ENCODE measurements around the gene TPST1.

TPST1 gene

DNA sequence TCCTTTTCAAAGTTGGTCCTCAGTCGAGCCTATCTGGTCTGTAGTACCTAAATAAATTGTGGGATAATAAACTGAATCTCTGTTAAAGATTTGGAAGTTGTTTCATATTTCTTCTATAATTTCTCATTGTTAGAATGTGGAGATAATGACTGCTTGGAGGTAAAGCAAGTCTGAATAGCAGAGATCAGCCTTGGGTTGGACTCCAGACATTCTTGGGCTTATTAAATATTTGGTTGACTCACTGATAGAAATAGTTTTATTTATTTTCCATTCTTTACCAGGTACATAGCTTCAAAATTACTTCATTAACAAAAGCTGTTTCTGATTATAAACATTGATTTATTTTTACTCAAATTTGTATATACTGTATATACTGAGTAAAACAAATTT, 34.3 kb downstream of the TPST1 start:
- DNase-seq: no peak

DNA sequence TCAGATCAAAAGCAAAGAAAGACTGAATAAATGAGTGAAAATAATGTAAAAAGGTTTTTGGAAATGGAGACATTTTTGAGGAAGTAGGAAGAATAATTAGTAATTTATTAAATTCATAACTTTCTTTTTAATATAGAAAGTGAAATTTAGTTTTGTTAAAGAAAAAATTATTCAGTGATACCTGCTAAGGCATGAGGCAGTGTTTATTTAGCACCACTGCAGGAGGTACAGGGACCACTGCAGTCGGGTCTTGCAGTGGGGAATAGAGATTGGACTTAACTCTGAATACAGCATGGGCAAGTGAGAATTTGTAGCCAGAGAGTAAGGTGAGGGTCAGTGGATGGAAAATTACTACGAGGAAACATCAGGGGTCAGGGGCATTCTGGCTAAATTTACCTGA, 39.9 kb downstream of the TPST1 start:
- no peak for DNase-seq

DNA sequence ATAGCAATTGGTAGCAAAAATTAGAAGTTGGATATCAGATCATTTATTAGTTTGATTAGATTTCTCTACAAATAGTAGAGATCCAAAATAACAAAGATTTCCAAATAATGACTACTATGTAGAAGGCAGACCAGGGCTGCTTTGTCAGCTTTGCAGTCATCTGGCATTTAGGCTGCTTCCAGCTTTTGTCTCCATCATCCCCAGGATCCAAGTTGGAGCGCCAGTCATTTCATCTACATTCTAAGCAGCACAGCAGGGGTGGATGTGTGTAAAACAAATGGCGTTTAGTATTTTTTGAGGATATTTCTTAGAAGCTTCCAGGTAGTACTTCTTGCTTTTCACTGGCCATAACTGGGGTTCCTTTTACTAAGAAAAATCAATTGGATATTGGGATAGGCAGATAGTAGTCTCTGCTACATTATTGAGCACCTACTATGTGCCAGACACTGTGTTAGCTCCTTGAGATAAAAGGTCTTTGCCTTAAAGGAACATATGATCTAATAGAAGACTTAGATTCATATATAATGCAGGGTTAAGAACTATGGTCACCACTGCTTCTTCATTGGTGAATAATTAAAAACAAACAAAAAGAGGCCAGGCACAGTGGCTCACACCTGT, 41.5 kb downstream of the TPST1 start:
- DNase-seq: no peak

DNA sequence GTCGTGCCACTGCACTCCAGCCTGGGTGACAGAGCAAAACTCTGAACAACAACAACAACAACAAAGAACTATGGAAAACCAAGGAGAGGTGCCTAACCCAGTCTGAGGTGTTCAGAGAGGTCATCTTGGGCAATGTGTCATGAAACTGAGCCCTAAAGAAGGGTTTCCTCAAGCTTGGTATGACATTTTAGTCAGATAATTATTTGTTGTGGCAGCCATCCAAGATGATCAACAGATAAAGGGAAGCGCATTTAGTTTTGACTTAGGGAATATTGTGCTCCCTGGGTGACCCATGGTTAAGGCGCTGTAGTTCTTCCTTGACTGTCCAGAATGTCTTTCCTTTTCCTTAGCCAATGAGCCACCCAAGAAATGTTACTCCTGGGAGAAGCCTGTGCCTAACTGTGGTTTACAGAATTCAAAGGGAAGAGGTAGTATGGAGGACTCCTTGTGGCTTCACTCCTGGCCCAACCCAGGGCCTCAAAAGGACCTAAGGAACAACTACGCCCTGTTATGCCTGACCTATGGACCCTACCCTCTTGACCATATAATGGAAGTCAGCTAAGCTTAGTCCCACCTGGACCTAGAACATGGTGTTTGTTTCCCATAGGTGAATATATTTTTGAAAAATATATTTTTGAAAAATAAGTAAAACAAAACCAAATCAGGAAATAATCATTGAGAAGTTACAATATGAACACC, 42.4 kb downstream of the TPST1 start:
- no peak for DNase-seq

DNA sequence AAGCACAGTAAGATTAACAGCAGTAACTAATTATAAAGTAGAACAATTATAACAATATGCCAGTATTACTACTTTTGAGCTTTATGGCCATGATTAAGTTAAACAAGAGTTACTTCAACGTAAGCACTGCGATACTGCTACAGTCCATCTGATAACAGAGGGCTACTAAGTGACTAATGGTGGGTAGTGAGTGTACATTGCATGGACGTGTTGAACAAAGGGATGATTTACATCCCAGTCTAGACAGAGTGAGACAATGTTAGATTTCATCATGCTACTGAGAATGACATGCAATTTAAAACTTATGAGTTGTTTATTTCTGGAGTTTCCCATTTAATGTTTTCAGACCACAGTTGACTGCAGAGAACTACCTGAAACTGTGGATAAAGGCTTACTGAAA, 45.6 kb downstream of the TPST1 start:
- DNase-seq: no peak

DNA sequence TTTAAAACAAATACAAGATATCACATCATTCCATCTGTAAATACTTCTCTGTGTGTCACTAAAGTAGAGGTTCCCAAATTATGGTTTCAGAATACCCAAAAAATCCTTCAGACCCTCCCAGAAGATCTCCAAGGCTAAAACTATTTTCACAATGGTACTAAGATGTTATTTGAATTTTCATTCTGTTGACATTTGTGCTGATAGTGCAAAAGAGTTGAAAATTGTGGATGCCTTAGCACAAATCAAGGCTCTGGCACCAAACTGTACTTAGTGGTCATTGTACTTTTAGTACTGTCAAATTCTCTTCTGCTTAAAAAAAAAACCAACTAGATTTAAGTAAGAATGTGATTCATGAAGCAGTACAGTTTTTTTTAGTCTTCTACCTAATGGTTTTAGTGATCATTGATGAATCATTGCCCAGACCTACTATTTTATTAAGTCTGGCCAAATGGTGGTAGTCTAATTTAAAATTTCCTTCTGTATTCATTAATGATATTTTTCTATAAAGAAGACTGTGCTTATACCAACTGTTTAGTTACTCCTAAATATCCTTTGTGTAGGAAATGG, 50.5 kb downstream of the TPST1 start:
- DNase-seq: no peak

DNA sequence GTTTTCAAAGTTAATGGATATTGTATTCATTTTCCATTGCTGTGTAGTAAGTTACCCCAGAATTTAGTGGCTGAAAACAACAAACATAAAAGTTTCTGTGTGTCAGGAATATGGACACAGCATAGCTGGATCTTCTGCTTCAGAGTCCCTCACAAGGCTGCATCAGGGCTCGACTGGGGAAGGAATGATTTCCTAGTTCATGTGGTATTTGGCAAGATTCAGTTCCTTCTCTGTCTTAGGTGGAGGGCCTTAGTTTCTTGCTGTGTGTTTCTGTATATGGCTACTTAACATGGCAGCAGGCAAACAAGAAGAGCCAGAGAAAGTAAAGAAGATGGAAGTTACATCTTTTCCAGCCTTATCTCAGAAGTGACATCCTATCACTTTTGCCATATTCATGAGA, 51.1 kb downstream of the TPST1 start:
- no peak for DNase-seq

DNA sequence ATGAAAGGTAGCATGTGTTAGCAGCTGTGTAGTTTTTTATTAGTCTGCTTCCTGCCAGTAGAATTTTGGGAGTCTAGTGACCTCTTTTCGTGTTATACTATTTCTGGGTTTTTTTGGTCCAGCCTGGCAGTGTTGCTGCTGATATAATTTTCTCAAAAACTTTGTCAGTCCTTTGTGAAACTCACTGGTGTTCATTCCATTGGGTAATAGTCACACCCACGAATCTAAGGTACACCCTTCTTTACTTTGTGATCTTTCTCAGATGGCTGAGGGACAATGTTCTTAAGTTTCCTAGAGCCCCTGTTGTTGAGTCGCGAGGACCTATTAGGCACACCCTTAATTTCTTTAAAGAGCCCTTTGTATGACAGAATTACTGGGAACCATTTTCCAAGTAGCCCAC, 52.3 kb downstream of the TPST1 start:
- no peak for DNase-seq

DNA sequence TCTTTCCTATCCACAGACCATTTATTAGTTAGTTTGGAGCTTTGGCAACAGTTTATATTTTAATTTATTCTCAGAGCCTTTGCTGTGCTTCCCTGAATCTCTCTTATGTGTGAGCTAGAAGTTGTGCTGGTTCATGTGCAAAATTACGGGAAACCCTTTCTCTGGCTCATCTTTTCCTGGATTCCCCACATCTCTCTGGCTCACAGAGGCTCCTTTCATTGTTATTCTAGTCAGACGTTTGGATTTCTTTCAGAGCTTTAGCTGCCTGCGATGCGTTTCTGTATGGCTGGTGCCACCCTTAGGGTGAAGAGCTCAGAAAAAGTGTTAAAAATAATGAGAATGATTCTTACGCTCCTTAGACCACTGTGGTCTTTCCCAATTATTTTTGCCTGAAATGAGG, 53.3 kb downstream of the TPST1 start:
- DNase-seq: no peak

DNA sequence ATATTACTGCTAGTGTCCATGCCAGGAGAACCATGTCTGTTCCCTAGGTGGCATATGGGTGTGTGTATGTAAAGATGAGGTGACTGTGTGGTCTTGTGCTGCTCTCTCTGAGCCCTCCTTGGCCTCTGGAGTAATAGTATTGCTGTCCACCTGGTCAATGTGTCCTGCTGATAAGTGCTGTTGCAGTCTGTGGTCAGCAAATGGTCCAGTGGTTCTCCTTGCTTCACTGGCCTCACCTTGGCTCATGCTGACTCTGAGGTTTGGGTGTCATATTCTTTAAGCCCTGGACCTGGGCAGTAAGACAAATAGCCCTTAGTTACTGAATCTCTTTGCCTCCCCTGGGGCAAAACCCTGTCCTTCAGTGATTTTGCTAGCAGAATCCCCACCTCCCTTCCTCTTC, 56.8 kb downstream of the TPST1 start:
- DNase-seq: no peak

DNA sequence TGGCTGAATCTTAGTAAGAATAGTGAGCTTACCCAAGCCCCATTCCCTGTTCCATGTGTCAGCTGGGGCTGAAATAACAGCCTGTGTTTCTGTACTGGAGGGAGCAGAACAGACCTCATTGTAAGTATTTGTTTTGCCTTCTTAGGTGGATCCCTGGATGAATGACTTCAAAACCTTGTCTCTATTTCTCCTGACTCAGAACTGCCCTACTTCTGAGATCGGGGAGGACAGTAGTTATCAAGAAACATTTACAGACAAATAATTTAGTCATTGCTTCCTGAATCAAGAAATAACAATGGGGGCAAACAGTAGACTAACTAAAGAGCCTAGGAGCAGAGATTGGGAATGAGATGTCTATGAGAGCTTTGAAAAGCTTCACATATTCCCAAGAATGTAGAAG, 58.8 kb downstream of the TPST1 start:
- no peak for DNase-seq

DNA sequence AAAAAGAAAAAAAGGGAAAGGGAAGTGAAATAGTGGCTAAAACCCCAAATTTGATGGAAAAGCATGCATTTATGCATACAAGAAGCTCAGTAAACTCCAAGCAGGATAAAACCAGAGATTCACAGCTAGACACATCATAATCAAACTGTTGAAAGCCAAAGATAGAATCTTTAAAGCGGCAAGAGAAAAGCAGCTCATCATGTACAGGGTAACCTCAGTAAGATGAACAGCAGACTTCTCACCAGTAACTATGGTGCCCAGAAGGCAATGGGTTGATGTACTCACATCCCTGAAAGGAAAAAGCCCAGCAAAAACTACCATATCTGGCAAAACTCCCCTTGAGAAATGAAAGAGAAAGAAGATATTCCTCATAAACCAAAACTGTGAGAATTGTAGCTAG, 60.4 kb downstream of the TPST1 start:
- DNase-seq: no peak

DNA sequence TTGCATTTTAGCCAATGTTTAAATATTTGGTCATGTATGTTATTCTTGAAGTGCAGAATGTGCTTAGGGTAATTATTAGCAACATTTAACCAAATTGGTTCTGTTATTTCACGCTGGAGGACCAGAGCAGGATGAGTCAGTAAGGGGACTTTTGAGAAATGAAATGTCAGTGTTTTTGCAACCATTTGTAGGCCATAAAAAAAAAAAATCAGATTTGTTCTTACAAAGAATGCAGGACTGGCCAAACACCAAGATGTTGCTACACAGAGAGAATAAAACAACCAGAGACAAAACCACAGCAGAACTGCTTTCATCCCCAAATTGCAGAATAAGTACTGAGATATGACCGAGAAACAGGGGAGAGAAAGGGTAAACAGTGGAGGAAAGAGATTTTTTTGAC, 62.1 kb downstream of the TPST1 start:
- no peak for DNase-seq

DNA sequence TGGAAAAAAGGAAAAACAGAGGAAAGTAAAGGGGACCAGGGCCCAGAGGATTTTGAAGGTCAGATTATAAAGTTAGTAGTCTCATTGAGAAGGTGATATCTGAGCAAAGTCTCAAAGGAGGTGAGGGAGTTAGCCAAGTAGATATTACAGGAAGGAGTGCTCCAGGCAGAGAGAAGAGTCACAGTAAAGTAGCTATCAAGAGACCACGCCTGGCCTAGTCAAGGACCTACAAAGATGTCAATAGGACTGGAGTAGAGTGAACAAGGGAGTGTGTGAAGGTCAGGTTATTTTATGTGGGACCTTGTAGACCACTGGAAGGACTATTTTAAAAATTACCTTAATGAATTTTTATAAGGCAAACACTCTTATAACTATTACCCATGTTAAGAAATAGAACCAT, 64.8 kb downstream of the TPST1 start:
- DNase-seq: no peak

DNA sequence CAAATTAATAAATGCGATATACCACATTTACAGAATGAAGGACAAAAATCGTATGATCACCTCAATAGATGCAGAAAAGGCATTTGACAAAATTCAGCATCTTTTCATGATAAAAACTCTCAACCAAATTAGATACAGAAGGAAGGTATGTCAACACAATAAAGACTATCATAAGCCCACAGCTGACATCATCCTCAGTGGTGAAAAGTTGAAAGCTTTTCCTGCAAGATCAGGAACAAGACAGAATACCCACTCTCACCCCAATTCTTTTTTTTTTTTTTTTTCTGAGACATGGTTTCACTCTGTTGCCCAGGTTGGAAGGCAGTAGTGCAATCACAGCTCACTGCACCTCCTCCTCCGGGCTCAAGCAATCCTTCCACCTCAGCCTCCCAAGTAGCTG, 67.2 kb downstream of the TPST1 start:
- DNase-seq: no peak

DNA sequence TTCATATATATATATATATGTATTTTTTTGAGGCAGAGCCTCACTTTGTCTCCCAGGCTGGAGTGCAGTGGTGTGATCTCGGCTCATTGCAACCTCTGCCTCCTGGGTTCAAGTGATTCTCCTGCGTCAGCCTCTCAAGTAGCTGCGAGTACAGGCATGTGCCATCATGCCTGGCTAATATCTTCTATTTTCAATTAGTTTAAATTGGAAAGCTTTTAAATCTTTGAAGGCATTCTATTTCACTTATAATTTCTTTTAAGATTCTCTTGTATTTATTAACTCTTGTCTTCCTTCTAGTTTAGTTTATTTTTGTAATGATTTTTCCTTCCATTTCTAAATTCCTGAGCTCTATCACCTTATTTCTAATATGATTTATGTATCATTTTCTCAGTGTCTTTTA, 71.2 kb downstream of the TPST1 start:
- no peak for DNase-seq

DNA sequence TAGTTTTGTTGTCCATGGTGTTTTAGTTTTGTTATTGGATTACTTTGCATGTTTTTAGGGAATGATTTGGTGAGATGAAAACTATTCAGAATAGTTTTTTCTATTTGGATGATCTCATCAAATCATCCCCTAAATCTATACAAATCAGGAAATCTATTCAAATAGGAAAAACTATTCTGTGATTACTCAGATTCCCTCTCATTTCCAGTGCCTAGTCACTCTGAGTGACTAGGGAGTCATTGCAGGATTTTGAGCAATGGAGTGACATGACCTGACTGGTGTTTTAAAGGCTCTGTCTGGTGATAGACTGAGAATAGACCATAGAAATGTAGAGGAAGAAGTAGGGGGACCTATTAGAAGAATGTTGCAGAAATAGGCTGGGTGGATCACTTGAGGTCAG, 72.4 kb downstream of the TPST1 start:
- DNase-seq: no peak

DNA sequence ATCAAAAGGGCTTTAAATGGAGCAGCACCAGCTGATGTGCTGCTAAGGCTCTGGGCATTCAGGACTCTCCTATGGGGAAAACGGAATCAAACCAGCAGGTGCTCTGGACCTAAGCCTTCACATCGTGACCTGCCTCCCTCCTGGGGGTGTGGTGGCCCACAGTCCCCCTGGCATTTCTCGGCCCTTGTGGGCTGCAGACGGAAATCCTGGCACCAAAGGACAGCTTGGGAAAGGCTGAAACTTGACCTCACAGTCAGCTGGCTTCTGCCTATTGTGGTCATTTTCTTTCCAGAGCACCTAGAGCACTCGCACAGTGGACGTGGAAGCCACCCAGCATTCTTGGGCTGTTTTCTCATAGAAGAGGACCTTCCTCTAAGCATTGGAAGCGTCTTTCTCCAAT, 74.8 kb downstream of the TPST1 start:
- DNase-seq: no peak

DNA sequence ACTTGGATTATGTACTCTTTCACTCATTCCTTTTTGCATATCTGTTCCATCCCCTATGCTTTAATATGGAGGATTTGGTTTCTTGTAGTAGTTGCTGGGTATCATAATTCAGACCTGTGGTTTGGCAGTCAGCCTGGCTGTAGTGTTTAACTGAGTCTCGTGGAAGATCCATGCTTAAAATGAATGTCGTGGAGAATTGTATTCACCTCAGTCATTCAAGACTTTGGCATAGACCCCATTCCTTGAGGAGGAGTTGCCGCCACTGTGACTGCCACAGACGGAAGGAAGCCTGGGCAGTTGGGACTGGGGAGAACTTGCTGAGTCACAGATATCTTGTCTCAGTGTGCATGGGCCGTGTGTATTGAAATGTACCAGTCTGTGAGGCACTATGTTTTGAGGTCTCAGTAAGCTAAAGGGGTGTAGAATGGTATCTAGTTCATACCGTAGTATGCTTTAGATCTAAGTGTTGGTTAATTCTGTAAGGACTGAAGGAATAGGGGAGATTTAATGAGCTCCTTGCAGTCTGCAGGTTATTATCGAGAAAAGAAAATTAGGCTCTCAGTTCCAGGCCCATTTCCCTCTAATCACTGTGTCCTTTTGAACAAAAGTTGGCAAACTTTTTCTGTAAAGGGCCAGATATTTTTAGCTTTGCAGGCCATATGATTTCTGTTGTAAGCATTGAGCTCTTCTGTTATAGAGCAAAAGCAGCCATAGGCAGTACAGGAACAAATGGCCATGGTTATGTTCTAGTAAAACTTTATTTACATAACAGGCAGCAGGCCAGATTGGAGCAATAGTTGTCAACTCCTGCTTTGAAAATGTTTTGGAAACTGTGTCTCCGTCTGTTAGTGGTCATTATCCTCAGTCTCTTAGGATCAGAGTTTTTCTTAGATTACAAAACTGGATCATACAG, 76.8 kb downstream of the TPST1 start:
- DNase-seq: no peak

DNA sequence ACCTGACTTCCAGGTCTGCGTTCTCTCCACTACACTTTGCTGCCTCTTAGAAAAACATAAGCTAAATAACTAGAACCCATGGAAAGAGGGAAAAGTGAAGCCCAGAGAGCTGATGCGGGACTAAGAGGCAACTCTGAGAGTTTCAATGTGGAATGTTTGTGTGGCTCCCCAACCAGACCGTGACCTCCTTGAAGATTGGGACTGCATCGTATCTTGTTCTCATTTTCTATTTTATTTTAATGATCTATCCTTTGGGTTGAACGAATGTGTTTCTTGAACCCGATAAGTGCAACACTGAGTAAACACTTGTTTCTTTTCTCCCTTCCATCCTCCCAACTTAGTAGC, 77.4 kb downstream of the TPST1 start:
- no peak for DNase-seq

DNA sequence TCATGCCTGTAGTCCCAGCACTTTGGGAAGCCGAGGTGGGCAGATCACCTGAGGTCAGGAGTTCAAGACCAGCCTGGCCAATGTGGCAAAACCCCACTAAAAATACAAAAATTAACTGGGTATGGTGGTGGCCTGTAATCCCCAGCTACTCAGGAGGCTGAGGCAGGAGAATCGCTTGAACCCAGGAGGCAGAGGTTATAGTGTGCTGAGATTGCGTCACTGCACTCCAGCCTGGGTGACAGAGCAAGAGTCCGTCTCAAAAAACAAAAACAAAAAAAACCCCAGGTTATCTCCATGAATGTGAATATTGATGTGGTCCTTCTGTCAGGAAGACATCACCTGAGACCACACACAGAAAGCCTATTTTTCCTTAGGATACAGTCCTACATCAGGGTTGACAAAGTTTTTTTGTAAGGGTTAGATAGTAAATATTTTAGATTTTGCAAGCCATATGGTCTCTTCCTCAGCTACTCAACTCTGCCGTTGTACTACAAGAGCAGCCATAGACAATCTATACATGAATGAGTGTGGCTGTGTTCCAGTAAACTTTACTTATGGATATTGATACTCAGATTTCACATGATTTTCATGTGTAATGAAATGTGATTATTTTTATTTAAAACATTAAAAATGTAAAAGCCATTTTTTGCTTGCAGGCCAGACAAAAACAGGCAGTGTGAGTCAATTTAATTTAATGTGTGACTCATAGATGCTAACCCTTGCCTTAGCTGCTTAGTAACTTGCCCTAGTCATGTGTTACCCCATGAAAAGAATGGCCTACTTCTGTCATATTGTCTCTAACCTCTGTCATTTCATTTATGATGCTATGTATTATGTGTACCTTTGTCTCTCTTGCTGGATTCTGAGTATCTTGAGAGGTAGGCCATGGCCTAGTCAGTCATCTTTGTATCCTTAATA, 78.1 kb downstream of the TPST1 start:
- DNase-seq: no peak

DNA sequence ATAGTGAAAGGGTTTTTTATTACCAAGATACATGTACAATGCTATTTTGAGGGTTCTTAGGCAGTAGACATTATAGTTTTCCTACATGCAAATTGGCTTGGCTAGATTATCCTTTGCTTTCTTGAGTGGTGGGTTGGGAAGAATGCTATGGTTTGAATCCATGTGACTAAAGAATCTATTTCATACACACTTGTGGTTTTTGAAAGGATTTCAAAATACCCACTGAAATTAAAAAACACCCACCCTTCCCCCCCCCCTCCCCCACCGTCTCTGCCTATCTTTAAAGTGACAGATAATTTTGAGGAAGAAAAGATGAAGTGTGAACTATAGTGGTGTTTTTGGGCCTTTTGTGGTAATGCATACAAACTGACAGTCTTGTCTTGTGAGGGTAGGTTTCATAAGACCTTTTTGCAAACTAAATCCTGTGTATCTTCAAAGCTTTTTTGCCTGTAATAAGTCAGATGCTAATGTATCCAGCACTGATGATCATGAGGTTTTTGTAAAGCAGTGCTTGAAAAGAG, 90.9 kb downstream of the TPST1 start:
- no peak for DNase-seq

DNA sequence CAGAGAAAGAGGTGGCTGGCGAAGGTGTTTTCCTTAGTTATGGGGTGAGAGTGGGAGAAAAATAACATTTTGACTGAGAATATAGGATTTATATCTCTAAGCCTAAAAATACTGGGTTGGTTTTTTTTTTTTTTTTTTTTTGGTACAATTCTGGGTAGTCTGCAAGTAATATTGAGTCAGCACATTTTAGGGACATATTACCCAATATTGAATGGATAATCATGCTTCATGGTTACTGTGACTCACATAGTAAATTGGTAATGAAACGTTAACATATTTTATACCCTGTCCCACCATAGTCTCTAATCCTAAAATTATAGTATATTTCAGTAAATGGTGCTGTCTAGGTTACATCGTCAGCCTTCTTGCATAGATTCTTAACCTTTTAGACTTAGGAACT, 91.4 kb downstream of the TPST1 start:
- DNase-seq: no peak

Data from NCI-H1048 (cell line).